ENCODE measurements around the gene ADGRE1. TPM values are rescaled to one million over a fixed set of nuclear protein-coding genes. Genes with fewer than 3 reads are reported as not detected.

Gene ADGRE1
- polyA plus RNA-seq, 1 donor (not counting 4 experiments of a cell fraction or from before 2014, with no cell fraction given): not detected

GRCh38 chr19:6848986-6849385 is 38.4 kb upstream of the ADGRE1 start:
- Histone ChIP-seq H3K4me2 (ENCODE audit: control insufficient read depth, extremely low read depth, insufficient read depth, low read depth, low read length) (no peak overlapping the region), H3K9me1 (ENCODE audit: control insufficient read depth, extremely low read depth, insufficient read depth, low read length) (no peaks in the 10 kb centered on the region), H3K9me3 (ENCODE audit: control insufficient read depth, low read depth, low read length) (no peaks in the 10 kb centered on the region), H3K4me3 (ENCODE audit: control insufficient read depth in 2 of 3, extremely low read depth in 1 of 3, insufficient read depth in 2 of 3, low read depth in 1 of 3, low read length in 3 of 3) (no peak overlapping the region), H4K20me1 (ENCODE audit: control insufficient read depth, extremely low read depth, insufficient read depth, low read length) (no peaks in the 10 kb centered on the region), H3K9ac (ENCODE audit: control insufficient read depth, extremely low read depth, insufficient read depth, low read length) (no peak overlapping the region), H3K4me1 (ENCODE audit: control insufficient read depth, extremely low read depth, insufficient read depth, low read length) (no peaks in the 10 kb centered on the region), H3K36me3 (ENCODE audit: control insufficient read depth in 2 of 2, extremely low read depth in 1 of 2, insufficient read depth in 2 of 2, low read length in 2 of 2) (no peaks in the 10 kb centered on the region), H3K27ac (ENCODE audit: control insufficient read depth, insufficient read depth, low read length) (no peak overlapping the region), H3K79me2 (ENCODE audit: control insufficient read depth, insufficient read depth, low read length) (no peaks in the 10 kb centered on the region), H3K27me3 (ENCODE audit: control insufficient read depth, extremely low read depth, insufficient read depth, low read length) (no peaks in the 10 kb centered on the region), H2AFZ (ENCODE audit: control insufficient read depth, low read length) (no peak overlapping the region)
- FAIRE-seq (no peak), DNase-seq (ENCODE audit: low read depth, low spot score) (no peak)
- TF ChIP-seq EZH2 (IDR thresholded peaks at IDR 0.05; ENCODE audit: low read length) (no peak), CTCF (optimal IDR thresholded peaks at IDR 0.05 in 1 of 3, IDR thresholded peaks at IDR 0.05 in 1 of 3, conservative IDR thresholded peaks at IDR 0.05 in 1 of 3; ENCODE audit: extremely low read depth in 1 of 3, insufficient read depth in 2 of 3, low read length in 3 of 3) (no peak)
- dilution Hi-C loops (cut with MboI; ENCODE audit: extremely low pct_ligation_motif_present, low sequenced_read_pairs): no loop called here

DNA sequence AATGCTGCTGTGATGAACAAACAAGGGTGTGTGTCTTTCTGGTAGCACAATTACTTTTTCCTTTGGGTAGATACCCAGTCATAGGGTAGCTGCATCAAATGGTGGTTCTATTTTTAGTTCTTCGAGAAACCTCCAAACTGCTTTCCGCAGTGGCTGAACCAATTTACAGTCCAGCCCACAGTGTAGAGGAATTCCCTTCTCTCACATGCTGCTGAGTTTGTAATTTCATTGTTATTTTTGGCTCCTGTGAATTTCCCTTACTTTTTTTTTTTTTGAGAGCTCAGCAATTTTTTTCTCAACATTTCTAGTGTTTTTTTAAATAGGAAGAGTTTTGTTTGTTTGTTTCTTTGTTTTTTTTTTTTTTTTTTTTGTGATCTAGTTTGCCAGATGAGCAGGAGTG is 37.5 kb upstream of the ADGRE1 start:
- Histone ChIP-seq H3K79me2 (ENCODE audit: control insufficient read depth, insufficient read depth, low read length) (no peaks in the 10 kb centered on the region), H3K9me1 (ENCODE audit: control insufficient read depth, extremely low read depth, insufficient read depth, low read length) (no peaks in the 10 kb centered on the region), H3K36me3 (ENCODE audit: control insufficient read depth in 2 of 2, extremely low read depth in 1 of 2, insufficient read depth in 2 of 2, low read length in 2 of 2) (no peaks in the 10 kb centered on the region), H2AFZ (ENCODE audit: control insufficient read depth, low read length) (no peak overlapping the region), H3K27me3 (ENCODE audit: control insufficient read depth, extremely low read depth, insufficient read depth, low read length) (no peaks in the 10 kb centered on the region), H3K4me3 (ENCODE audit: control insufficient read depth in 2 of 3, extremely low read depth in 1 of 3, insufficient read depth in 2 of 3, low read depth in 1 of 3, low read length in 3 of 3) (no peak overlapping the region), H3K4me2 (ENCODE audit: control insufficient read depth, extremely low read depth, insufficient read depth, low read depth, low read length) (no peak overlapping the region), H3K9me3 (ENCODE audit: control insufficient read depth, low read depth, low read length) (no peaks in the 10 kb centered on the region), H3K4me1 (ENCODE audit: control insufficient read depth, extremely low read depth, insufficient read depth, low read length) (no peaks in the 10 kb centered on the region), H3K9ac (ENCODE audit: control insufficient read depth, extremely low read depth, insufficient read depth, low read length) (no peak overlapping the region), H3K27ac (ENCODE audit: control insufficient read depth, insufficient read depth, low read length) (no peak overlapping the region), H4K20me1 (ENCODE audit: control insufficient read depth, extremely low read depth, insufficient read depth, low read length) (no peaks in the 10 kb centered on the region)
- DNase-seq (ENCODE audit: low read depth, low spot score) (no peak), FAIRE-seq (no peak)
- no peak for TF ChIP-seq EZH2 (IDR thresholded peaks at IDR 0.05; ENCODE audit: low read length)
- TF ChIP-seq CTCF (optimal IDR thresholded peaks at IDR 0.05 in 1 of 3, IDR thresholded peaks at IDR 0.05 in 1 of 3, conservative IDR thresholded peaks at IDR 0.05 in 1 of 3; ENCODE audit: extremely low read depth in 1 of 3, insufficient read depth in 2 of 3, low read length in 3 of 3): no peak
- dilution Hi-C loops (cut with MboI; ENCODE audit: extremely low pct_ligation_motif_present, low sequenced_read_pairs): no loop called here

Data from keratinocyte (primary cell).